Smooth muscle cell (in vitro differentiated cells): Measurements from ENCODE around the gene SLC9A3. TPM values are rescaled to one million over a fixed set of nuclear protein-coding genes. Genes with fewer than 3 reads are reported as not detected.

Source experiments
- DNase-seq: peaks from one replicate; lab custom pipeline; 2025; ENCODE audit not compliant: unreplicated experiment; lab: John Stamatoyannopoulos, UW
- H2AFZ ChIP-seq: fragments of 200-600 bp; sonication (generic); 2 replicates; pipeline ENCODE4 v1.6.0; 2016; ENCODE audit warnings: antibody characterized with exemption, low read depth, mild to moderate bottlenecking
- H3F3A ChIP-seq: fragments of 200-600 bp; sonication (generic); 2 replicates; pipeline ENCODE4 v1.6.0; 2017; ENCODE audit warnings: antibody characterized with exemption, low read depth
- H3K27ac ChIP-seq: fragments of 200-600 bp; sonication (generic); 2 replicates; pipeline ENCODE4 v1.5.1; 2016; ENCODE audit warnings: low read depth, mild to moderate bottlenecking
- H3K27me3 ChIP-seq: fragments of 200-600 bp; sonication (generic); 2 replicates; pipeline ENCODE4 v1.6.1; 2016; ENCODE audit warnings: low read depth, mild to moderate bottlenecking
- H3K36me3 ChIP-seq: fragments of 200-600 bp; sonication (generic); 2 replicates; pipeline ENCODE4 v1.5.1; 2016; ENCODE audit warnings: low read depth
- H3K4me1 ChIP-seq: fragments of 200-600 bp; sonication (generic); 2 replicates; pipeline ENCODE4 v1.5.1; 2016; ENCODE audit warnings: low read depth
- H3K4me2 ChIP-seq: fragments of 200-600 bp; sonication (generic); 2 replicates; pipeline ENCODE4 v1.6.0; 2016; ENCODE audit warnings: mild to moderate bottlenecking
- H3K4me3 ChIP-seq: fragments of 200-600 bp; sonication (generic); 2 replicates; pipeline ENCODE4 v1.5.1; 2016; ENCODE audit warnings: mild to moderate bottlenecking
- H3K79me2 ChIP-seq: fragments of 200-600 bp; sonication (generic); 2 replicates; pipeline ENCODE4 v1.6.0; 2016; ENCODE audit warnings: low read depth, mild to moderate bottlenecking
- H3K9ac ChIP-seq: fragments of 200-600 bp; sonication (generic); 2 replicates; pipeline ENCODE4 v1.6.0; 2016; ENCODE audit warnings: low read depth
- H3K9me3 ChIP-seq: fragments of 200-600 bp; sonication (generic); replicated peaks from 2 replicates; pipeline ENCODE4 v1.5.1; 2016; ENCODE audit warnings: low read depth
- H4K20me1 ChIP-seq: fragments of 200-600 bp; sonication (generic); 2 replicates; pipeline ENCODE4 v1.6.0; 2016; ENCODE audit warnings: low read depth
- WGBS: methylation state at CpG from one replicate; pipeline ENCODE4 v1.1.7; 2016; ENCODE audit warnings: low lambda C conversion rate; 5-methylcytosine and 5-hydroxymethylcytosine counted together
- polyA plus RNA-seq: library from polyadenylated mRNA; unstranded; fragments of >200 nt; fragmentation: Nextera tagmentation; extraction: Ambion mirVana; gene quantifications from 2 replicates; pipeline ENCODE4 v1.2.1, GENCODE V29; 2016
- total RNA-seq: library from RNA; depleted of rRNA; stranded (reverse); fragments of >200 nt; gene quantifications from 2 replicates; pipeline ENCODE4 v1.2.3, GENCODE V29; 2014
- TF ChIP-seq, protein P1 (sequence below): fragments of 200-600 bp; sonication (generic); IDR thresholded peaks from 2 replicates; pipeline ENCODE4 v1.5.1; 2017; ENCODE audit warnings: borderline replicate concordance, mild to moderate bottlenecking, antibody characterized with exemption; ENCODE audit not compliant: insufficient read depth, poor library complexity, severe bottlenecking

Gene SLC9A3
- total and polyA plus RNA-seq, 2 experiments from 2014 or later, result 1.1 to 1.8 TPM

DNA sequence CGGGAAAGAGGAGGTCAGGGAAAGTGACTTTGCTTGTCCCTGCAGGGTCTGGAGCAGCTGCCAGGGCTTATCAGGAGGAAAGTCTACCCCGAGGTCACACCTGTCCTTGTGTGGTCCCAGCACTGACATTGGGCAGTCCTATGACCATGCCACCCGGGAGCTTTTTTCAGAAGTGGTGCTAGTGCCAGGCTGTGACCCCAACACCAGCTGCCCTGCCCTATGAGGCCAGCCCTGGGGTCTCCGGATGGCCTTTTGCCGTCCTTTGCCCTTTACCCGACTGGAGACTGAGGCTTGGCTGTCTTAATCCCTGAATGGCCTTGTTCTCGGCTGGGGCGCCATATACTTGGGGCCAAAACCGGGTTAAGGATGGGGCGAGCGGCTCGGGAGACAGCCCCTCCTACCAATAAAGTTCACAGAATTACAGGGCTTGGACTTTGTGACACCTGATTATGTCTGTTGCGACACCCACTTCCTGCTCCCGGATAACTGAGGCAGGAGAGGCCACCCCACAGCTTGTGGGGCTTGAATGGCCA is 22.2 kb upstream of the SLC9A3 start:
- H3K27me3 ChIP-seq, result peaks cover 14% of the 10 kb centered on the region
- H4K20me1 ChIP-seq, result no peaks in the 10 kb centered on the region
- H3K27ac ChIP-seq, result no peak overlapping the region
- no peaks in the 10 kb centered on the region for H3K36me3 ChIP-seq
- H3K4me3 ChIP-seq, result no peak overlapping the region
- 96% methylated on average over 14 of the region's 14 CpGs for WGBS
- H2AFZ ChIP-seq, result no peak overlapping the region
- H3K9me3 ChIP-seq, result no peaks in the 10 kb centered on the region
- H3F3A ChIP-seq, result no peaks in the 10 kb centered on the region
- H3K79me2 ChIP-seq, result no peaks in the 10 kb centered on the region
- H3K9ac ChIP-seq, result no peak overlapping the region
- TF ChIP-seq, protein P1, sequence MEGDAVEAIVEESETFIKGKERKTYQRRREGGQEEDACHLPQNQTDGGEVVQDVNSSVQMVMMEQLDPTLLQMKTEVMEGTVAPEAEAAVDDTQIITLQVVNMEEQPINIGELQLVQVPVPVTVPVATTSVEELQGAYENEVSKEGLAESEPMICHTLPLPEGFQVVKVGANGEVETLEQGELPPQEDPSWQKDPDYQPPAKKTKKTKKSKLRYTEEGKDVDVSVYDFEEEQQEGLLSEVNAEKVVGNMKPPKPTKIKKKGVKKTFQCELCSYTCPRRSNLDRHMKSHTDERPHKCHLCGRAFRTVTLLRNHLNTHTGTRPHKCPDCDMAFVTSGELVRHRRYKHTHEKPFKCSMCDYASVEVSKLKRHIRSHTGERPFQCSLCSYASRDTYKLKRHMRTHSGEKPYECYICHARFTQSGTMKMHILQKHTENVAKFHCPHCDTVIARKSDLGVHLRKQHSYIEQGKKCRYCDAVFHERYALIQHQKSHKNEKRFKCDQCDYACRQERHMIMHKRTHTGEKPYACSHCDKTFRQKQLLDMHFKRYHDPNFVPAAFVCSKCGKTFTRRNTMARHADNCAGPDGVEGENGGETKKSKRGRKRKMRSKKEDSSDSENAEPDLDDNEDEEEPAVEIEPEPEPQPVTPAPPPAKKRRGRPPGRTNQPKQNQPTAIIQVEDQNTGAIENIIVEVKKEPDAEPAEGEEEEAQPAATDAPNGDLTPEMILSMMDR, result no peak
- no peak overlapping the region for H3K4me2 ChIP-seq
- DNase-seq, result no peak
- H3K4me1 ChIP-seq, result no peaks in the 10 kb centered on the region

DNA sequence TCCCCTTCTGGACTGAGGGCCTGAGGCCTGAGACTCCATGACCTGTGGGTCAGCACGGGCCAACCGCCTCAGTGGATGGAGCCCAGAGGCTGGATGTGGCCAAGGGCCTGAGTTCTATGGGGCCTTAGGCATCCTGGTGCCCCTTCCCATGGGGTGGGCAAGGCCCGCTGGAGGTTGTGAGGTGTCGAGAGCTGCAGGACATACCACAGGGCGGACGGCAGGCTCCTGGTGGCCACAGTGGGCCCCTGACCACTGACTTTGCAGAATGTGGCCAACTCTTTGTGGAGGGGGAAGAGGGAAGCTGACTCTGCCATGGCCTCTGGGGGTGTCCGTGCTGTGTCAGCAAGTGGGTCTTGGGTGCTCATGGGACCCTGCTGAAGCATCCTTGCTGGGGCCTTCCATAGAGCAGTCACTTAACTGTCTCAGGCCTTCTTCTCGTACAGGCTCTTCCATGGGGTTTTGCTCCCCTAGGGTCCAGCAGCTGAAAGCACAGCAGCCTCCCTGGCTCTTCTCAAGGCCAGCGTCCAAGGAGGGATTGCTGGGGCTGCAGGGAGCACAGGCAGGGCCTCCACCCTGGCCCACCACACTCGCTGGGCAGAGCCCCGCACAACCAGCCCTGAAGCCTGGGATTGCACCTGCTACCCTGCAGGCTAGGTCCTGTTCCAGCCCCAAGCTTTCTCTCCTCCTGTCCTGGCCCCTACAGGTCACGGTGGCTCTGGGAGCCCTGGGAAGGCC is 21.6 kb upstream of the SLC9A3 start:
- no peaks in the 10 kb centered on the region for H3K4me1 ChIP-seq
- no peaks in the 10 kb centered on the region for H3K79me2 ChIP-seq
- no peaks in the 10 kb centered on the region for H4K20me1 ChIP-seq
- TF ChIP-seq, protein P1, result no peak
- no peaks in the 10 kb centered on the region for H3K9me3 ChIP-seq
- no peak for DNase-seq
- no peak overlapping the region for H2AFZ ChIP-seq
- H3K4me2 ChIP-seq, result no peak overlapping the region
- H3K27me3 ChIP-seq, result peaks cover 8% of the 10 kb centered on the region
- H3F3A ChIP-seq, result no peaks in the 10 kb centered on the region
- 94% methylated on average over 12 of the region's 12 CpGs for WGBS
- no peak overlapping the region for H3K4me3 ChIP-seq
- no peaks in the 10 kb centered on the region for H3K36me3 ChIP-seq
- no peak overlapping the region for H3K9ac ChIP-seq
- no peak overlapping the region for H3K27ac ChIP-seq

GRCh38 chr5:544675-545355 is 20.6 kb upstream of the SLC9A3 start:
- no peaks in the 10 kb centered on the region for H4K20me1 ChIP-seq
- H3K36me3 ChIP-seq, result no peaks in the 10 kb centered on the region
- H3F3A ChIP-seq, result no peaks in the 10 kb centered on the region
- H3K4me2 ChIP-seq, result no peak overlapping the region
- no peaks in the 10 kb centered on the region for H3K27me3 ChIP-seq
- no peaks in the 10 kb centered on the region for H3K4me1 ChIP-seq
- no peak overlapping the region for H2AFZ ChIP-seq
- H3K9me3 ChIP-seq, result no peaks in the 10 kb centered on the region
- DNase-seq, result no peak
- H3K27ac ChIP-seq, result no peak overlapping the region
- H3K9ac ChIP-seq, result no peak overlapping the region
- no peak overlapping the region for H3K4me3 ChIP-seq
- TF ChIP-seq, protein P1, result no peak
- 91% methylated on average over 9 of the region's 9 CpGs for WGBS
- H3K79me2 ChIP-seq, result no peaks in the 10 kb centered on the region
